ENCODE measurements around the gene CIDEB. TPM values are rescaled to one million over a fixed set of nuclear protein-coding genes. Genes with fewer than 3 reads are reported as not detected.

CIDEB gene
- total and polyA plus RNA-seq, 10 of the 15 experiments (the other 5 are each of a cell fraction or from before 2014, with no cell fraction given) = 0.34 to 6.3 (median 3.2) TPM

DNA sequence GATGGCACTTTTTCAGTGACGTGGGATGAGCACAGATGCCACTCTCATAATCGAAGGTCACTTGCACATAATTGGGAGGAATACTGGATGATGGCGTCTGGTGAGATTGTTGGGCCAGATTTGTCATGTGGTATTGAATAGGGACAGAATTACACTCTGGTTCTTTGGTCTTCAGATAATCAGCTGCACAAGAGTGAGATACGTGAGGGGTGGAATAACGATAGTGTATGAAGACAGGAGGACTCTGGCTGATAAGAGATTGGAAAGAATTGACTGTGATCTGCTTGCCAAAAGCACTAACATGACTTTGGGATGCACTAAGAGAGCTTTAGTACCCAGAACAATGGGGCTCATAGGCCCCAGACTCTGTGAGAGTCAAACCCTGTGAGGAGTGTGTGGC, 29.4 kb downstream of the CIDEB start:
- in situ Hi-C loops (cut with MboI) = no loop called here
- Histone ChIP-seq H3K9me3 (replicated peaks; ENCODE audit: control insufficient read depth, insufficient read depth, low read length) (no peaks in the 10 kb centered on the region; the same call in 2 of the 3 replicates), H3K27me3 (replicated peaks in 1 of 2; ENCODE audit: control insufficient read depth in 2 of 2, insufficient read depth in 2 of 2, low read length in 1 of 2) (no peaks in the 10 kb centered on the region), H3K79me2 (ENCODE audit: control insufficient read depth, insufficient read depth, low read length) (peaks cover 2% of the 10 kb centered on the region; the same call in 1 of the 2 replicates), H3K9ac (ENCODE audit: control insufficient read depth, insufficient read depth, low read length) (no peak overlapping the region), H4K20me1 (ENCODE audit: control insufficient read depth, insufficient read depth) (no peaks in the 10 kb centered on the region), H3K4me2 (ENCODE audit: control insufficient read depth, insufficient read depth) (no peak overlapping the region), H3K36me3 (ENCODE audit: control insufficient read depth in 2 of 2, insufficient read depth in 2 of 2, low read length in 1 of 2) (no peaks in the 10 kb centered on the region), H3K4me1 (ENCODE audit: control insufficient read depth, insufficient read depth, low read length) (peaks cover 49% of the 10 kb centered on the region), H3K27ac (ENCODE audit: control insufficient read depth, insufficient read depth) (peak overlapping the region; percentile 53; the same call in 1 of the 2 replicates), H2AFZ (ENCODE audit: control insufficient read depth, low read depth, low read length) (no peak overlapping the region), H3K4me3 (no peak overlapping the region)
- BruUV-seq (replicated peaks) = no TSS peak
- intact Hi-C loops (cut with micrococcal nuclease; ENCODE audit: unreplicated experiment) = no loop called here
- ChIA-PET RAD21 (ENCODE audit: unreplicated experiment) (interaction anchor here (0.7 to 4.8 kb wide), 4 partner anchors 12 to 35 kb away, joined by 3 to 34 read pairs (median 20); partner anchors contain the start of gene TINF2), POLR2A (interaction anchor here (1.0 to 3.0 kb wide), 5 partner anchors 19 to 153 kb away, joined by 3 to 15 read pairs (median 4); partner anchors contain the start of gene TINF2), SMC1A (ENCODE audit: uncharacterized antibody, unreplicated experiment) (interaction anchor here (1.0 to 11.8 kb wide), 4 partner anchors 11 to 36 kb away, joined by 3 to 115 read pairs (median 20); partner anchors contain the start of genes DHRS1, NOP9 and TINF2), CTCF (interaction anchor here (3.3 to 17.1 kb wide), 4 partner anchors 8 to 33 kb away, joined by 20 to 269 read pairs (median 148); partner anchors contain the start of genes CIDEB, DHRS1, NOP9 and RABGGTA)
- no peak for TF ChIP-seq STAT3 (IDR thresholded peaks at IDR 0.05; ENCODE audit: low read depth, low read length)
- TF ChIP-seq SMAD1 (IDR thresholded peaks at IDR 0.05; ENCODE audit: low read depth, partially characterized antibody) = no peak
- TF ChIP-seq MTA3 (IDR thresholded peaks at IDR 0.05; ENCODE audit: borderline replicate concordance, low read length) = no peak
- no peak for TF ChIP-seq HDAC6 (IDR thresholded peaks at IDR 0.05; ENCODE audit: unreplicated experiment)
- TF ChIP-seq NRF1 (conservative IDR thresholded peaks at IDR 0.05; ENCODE audit: low read depth, low read length) = no peak
- TF ChIP-seq SRF (IDR thresholded peaks at IDR 0.05; ENCODE audit: low read depth in 2 of 2, low read length in 2 of 2) = no peak
- TF ChIP-seq RELA (IDR thresholded peaks at IDR 0.05; ENCODE audit: borderline replicate concordance, partially characterized antibody) = no peak
- TF ChIP-seq IRF4 (IDR thresholded peaks at IDR 0.05; ENCODE audit: low read depth, low read length) = no peak
- TF ChIP-seq, protein P1, sequence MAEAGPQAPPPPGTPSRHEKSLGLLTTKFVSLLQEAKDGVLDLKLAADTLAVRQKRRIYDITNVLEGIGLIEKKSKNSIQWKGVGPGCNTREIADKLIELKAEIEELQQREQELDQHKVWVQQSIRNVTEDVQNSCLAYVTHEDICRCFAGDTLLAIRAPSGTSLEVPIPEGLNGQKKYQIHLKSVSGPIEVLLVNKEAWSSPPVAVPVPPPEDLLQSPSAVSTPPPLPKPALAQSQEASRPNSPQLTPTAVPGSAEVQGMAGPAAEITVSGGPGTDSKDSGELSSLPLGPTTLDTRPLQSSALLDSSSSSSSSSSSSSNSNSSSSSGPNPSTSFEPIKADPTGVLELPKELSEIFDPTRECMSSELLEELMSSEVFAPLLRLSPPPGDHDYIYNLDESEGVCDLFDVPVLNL (IDR thresholded peaks at IDR 0.05; ENCODE audit: low read depth, low read length) = no peak
- TF ChIP-seq PAX5 (IDR thresholded peaks at IDR 0.05; ENCODE audit: borderline replicate concordance, low read depth, low read length) = no peak
- no peak for TF ChIP-seq ZZZ3 (IDR thresholded peaks at IDR 0.05; ENCODE audit: control insufficient read depth, insufficient read length, low read depth)
- no peak for ATAC-seq
- no peak for DNase-seq (ENCODE audit: low read depth, low spot score)
- FAIRE-seq = no peak
- 96% methylated on average over 5 of the region's 5 CpGs for WGBS (ENCODE audit: insufficient coverage, insufficient replicate concordance, low lambda C conversion rate, missing lambda C conversion rate)
